Islet of Langerhans (tissue), 1 donor: Measurements from ENCODE around the gene SERAC1.
"Not testable (repeated sequence)": the region's sequence is repeated elsewhere in the genome, so short reads cannot be mapped to it uniquely, and the experiment has no call there.

Experiments used
- FAIRE-seq: peaks from one replicate; lab custom pipeline; 2011; peaks lifted over from hg19 to GRCh38; lab: Jason Lieb, UNC

The SERAC1 gene

DNA sequence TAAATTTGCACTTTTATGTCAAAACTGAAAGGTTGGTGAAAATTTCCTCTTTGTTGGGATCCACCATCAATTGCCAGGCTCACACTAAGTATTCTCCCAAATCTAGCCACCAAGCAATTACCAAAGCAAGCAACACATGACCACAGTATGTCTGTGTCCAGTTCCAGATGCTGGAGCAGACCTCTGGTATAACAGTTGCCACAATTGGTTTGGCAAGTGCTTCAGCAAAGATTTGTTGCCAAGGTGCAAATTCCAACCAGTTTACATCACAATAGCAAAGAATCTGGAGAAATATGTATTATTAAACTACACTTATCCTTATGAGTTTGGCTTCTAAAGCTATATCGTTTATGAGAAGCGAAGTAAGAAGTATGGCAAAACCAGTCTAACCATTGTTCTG is 6.5 kb upstream of the SERAC1 start:
- FAIRE-seq: no peak

DNA sequence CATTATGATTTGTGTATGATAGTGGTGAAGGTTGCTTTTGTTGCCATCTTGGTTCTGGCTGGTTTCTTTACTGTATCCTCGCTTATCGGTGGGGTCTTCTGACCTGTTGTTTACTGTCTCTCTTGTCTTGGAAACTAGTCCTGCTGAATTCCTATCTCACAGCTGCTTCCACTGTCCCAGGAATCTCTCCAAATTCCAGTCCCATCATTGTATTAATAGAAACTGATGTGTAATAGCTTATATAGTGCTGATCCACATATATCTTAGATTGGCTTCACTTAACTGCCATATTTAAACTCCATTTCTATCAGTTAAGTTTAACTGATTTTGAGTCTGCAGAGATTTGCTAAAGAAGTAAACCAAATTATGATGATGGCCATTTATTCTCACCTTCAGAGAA is 6.0 kb upstream of the SERAC1 start:
- no peak for FAIRE-seq

DNA sequence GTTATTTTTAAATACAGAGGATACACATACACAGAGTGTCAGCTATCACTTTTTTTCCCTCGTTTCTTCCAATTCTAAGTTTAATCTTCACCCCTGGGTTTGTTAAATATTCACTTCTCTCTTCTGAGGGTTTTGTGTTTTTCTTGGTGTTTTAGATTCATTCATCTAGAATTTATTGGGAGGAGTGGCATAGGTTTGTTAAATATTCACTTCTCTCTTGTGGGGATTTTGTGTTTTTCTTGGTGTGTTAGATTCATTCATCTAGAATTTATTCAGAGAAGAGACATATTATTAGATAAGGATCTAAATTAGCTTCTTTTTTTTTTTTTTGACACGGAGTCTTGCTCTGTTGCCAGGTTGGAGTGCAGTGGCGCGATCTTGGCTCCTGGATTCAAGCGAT is 3.9 kb upstream of the SERAC1 start:
- no peak for FAIRE-seq

DNA sequence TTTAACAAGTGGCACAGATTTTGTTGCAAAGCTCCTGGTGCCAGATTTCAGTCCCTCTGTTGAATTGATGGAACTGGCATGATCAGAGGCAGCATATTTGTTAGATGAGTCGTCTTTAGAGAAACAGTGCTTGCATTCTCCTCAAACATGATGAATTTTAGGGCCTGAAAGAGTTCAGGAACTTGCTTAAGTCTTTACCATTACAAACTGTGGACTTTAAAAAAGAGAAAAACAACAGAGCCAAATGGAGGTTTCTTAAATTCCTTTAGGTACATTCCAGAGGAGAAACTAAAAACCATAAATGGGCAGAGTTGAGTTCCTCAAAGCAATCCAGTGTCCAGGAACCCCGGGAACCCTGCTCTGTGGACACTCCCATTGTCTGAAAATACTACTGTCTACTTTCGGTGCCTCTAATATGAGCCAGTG is 2.6 kb upstream of the SERAC1 start:
- no peak for FAIRE-seq

DNA sequence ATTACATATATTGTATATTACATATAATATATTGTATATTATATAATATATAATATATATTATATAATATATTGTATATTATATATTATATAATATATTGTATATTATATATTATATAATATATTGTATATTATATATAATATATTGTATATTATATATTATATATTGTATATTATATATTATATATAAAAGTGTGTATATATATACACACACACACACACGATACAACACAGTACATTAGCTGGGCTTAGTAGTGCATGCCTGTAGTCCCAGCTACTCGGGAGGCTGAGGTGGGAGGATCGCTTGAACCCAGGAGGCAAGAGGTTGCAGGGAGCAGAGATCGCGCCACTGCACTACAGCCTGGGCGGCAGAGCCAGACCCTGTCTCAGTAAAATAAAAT is 1.6 kb upstream of the SERAC1 start:
- not testable (repeated sequence) for FAIRE-seq

DNA sequence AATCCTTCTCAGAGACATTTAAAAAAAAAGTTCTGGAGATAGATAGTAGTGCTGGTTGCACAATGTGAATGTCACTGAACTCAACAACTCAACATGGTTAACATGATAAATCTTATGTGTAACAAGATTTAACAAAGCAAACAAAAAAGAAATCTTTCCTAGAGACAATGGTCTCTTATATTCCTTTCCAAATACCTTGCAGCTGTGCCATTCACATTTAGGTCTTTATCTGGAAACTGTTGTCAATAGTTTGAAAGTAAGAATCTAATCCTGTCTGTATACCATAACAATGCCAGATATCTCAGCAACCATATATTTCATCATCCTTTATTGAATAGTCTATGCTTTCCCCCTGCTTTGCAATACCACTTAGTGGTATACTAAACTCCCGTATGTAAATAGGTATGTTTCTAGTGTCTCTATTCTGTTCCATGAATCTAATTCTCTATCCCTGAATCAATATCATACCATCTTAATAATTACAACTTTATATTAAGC is 2.1 kb downstream of the SERAC1 start:
- no peak for FAIRE-seq

DNA sequence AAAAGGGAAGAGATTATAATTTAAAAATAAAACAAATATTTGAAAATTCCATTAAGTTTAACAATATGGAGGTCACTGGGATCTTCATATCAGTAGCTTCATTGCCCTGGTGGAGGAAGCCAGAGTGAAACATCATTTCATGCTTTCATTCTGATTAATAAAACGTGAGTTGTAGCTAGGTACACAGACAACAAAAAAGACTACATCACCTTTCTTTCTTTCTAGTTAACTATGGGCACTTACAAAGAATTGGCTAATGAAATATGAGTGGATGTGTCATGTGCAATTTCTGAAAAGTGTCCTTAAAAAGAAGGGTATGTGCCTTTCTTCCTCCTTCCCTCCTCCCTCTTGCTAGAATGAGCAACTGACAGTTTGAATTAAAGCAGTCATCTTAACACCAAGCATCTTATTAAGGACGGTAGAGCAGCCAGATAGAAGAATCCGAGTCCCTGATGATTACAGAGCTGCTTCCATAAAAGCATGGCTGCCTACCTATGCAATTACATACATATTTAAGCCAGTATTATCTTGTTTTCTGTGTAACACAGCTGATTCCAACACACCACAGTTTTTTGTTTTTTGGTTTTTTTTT is 3.4 kb downstream of the SERAC1 start:
- no peak for FAIRE-seq

DNA sequence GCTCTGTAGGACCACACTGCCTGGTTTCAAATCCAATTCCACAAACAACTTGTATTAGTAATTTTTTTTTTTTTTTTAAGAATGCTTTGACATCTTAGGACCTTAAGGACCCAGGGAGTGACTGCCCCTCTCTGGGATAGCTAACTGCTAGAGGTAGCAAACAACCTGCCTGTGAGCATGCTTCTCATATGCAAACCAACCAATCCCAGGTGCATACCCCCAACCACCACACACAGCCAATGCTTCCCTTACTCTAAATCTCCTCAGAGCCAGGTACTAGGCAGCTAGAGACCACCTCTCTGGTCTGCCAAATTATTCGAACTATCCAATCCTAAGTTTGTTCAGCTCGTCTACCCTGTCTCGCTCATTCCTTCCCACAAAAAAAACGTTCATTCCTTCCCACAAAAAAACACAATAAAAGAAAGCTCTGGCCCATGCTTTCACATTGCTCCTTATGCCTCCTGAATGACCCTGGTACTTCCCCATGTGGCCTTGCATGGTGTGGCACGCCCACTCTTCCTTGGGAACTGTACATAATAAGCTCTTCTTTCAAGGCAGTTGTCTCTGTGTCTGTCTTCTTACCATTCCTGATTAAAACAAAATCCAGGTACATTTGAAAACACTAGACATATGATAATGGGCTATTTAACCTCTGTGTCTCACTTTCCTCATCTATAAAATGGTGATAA is 6.4 kb downstream of the SERAC1 start:
- FAIRE-seq: no peak

DNA sequence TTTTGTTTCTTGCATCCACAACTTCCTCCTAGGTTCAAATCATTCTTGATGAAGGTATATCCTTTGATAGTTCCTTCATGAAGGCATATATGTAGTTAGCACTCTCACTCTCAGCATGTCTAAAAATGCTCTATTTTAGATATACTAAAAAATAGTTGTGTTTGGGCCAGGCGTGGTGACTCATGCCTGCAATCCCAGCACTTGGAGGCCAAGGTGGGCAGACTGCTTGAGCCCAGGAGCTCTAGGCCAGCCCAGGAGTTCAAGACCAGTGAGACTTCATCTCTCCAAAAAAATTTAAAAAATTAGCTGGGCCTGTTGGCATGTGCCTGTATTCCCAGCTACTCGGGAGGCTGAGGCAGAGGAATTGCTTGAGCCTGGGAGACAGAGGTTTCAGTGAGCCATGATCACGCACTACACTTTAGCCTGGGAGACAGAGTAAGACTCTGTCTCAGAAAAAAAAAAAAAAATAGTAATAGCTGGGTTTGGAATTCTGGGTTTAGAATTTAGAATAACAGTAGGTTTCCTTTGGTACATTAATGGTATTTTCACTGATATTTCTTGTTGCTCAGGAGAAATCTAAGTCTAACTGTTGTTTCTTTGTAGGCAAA is 7.0 kb downstream of the SERAC1 start:
- FAIRE-seq: no peak

DNA sequence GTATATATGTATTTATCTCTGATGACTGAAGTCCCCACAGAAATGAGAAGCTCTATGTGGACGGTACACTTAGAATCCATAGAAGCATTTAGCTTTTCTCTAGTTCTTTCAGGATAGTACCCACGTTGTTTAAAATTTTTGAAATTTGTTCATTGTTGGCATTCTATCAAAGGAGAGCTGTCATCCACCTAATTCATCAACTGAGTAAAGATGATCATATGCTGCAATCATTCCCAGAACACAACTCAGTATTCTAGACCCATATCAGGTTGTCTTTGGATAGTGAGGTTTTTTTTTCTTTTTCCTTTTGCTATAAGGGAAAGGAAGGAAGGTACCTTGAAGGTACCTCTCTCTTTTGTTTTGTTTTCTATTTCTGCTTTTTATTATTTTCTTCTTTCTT is 9.3 kb downstream of the SERAC1 start:
- no peak for FAIRE-seq

DNA sequence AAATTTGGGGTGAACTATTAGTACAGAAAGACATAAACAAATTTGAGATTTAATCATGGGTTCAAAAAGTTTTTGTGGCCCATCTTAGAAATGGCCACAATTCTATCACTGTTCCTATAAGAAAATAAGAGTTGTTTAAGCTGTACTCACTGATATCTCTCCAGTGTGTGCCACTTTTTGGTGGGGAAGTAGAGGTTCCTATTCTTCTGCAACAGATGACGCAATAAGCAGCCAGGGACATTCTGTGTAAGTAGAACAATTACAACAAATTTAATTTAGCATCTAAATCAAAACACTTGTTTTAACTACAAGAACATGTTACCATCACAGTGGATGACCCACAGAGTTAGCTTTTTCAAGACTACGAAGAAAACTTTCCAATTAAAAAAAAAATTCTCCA is 9.9 kb downstream of the SERAC1 start:
- FAIRE-seq: no peak

DNA sequence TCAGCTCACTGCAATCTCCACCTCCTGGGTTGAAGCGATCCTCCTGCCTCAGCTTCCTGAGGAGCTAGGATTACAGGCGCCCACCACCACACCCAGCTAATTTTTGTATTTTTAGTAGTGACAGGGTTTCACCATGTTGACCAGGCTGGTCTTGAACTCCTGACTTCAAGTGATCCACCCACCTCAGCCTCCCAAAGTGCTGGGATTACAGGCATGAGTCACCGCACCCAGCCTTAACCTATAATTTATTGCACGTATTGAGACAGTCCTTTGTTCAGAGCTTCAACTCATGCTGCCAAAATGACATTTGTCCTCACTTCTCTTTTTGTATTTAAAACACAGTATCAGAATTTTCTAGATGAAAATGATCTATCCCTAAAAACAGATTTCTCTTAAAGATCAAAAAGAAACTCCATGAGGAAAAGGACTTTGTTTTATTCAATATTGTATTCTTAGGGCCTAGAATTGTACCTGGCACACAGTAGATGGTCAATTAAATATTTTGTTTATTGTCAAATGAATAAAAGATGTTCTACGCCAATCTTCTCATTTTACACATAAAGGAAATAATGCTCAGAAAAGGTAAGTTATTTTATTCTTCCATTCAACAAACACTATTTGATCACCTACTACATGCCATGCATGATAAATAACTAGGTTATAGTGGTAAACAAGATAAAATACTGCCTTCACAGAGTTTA is 10.8 kb downstream of the SERAC1 start:
- FAIRE-seq: no peak

DNA sequence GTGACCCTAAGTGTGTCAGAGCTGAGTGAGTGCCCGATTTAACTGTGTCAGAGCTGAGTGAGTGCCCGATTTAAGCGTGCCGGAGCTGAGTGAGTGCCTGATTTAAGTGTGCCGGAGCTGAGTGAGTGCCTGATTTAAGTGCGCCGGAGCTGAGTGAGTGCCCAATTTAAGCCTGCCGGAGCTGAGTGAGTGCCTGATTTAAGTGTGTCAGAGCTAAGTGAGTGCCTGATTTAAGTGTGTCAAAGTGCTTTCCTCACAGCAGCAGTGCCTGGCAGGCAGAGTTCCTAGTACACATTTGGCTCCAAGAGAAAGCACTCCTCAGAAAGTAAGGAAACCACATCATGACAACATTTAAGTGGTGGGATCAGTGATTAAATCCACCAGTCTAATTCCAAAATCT is 13.2 kb downstream of the SERAC1 start:
- no peak for FAIRE-seq

DNA sequence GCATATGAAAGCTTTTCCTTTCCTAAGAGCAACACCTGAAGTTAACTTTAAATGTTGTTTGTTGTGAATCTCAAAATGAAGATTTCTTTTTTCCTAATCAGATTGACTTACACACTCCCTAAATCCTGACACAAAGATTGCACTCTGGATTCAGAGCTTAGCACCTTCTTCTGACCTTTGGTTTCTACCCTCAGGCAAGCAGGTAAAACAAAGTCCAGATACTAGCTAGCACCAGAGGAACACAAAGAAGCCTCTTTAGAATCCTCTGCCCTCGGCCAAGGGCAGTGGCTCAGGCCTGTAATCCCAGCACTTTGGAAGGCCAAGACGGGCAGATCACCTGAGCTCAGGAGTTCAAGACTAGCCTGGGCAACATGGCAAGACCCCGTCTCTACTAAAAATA is 14.5 kb downstream of the SERAC1 start:
- FAIRE-seq: no peak

DNA sequence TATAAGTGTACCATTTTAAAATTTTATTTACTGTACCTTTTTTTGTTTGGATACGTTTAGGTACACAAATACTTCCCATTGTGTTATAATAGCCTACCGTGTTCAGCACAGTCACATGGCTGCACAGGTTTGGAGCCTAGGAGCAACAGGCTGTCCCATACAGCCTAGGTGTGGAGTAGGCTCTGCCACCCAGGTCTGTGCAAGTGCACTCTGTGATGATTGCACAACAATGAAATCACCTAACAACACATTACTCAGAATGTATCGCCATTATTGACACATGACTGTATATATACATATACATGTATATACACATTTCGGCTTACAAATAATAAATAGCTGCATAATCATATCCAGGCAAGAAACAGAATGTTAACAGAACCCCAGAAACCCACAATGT is 15.4 kb downstream of the SERAC1 start:
- no peak for FAIRE-seq

DNA sequence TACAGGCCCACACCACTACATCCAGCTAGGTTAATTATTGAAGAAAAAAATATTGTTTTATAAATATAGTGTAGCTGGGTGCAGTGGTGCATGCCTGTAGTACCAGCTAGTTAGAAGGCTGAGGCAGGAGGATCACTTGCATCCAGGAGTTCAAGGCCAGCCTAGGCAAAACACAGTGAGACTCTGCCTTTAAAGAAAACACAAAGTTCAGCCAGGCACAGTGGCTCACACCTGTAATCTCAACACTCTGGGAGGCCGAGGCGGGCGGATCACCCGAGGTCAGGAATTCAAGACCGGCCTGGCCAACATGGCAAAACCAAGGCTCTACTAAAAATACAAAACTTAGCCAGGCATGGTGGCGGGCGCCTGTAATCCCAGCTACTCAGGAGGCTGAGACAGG is 16.0 kb downstream of the SERAC1 start:
- FAIRE-seq: not testable (repeated sequence)

DNA sequence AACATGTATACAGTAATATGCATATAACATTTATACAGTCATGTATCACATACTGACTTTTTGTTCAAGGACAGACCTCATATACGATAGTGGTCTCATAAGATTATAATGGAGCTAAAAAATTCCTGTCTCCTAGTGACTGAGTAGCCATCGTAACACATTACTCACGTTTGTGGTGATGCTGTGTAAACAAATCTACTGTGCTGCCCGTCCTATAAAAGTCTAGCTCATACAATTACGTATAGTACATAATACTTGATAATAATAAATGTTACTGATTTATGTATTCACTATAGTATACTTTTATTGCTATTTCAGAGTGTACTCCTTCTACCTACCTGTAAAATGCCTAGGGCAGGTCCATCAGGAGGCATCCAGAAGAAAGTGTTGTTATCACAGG is 17.4 kb downstream of the SERAC1 start:
- FAIRE-seq: peak; percentile 58

DNA sequence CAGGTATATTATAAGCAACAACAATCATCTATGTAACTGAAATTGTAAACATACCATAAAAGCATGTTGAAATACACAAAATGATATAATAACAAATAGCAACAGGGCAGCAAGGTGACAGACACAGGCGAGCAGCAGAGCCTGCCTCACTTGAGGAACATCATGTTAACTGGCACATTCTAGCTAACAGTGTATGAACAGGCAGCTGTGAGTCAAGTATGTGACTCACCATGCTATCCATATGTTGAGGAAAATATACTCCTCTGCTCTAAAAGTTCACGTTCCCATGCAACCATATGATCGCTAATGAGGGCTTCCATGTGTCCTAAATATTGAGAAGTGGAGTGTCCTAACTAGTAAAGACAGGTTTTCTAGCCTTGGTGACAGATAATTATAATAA is 18.4 kb downstream of the SERAC1 start:
- FAIRE-seq: no peak

DNA sequence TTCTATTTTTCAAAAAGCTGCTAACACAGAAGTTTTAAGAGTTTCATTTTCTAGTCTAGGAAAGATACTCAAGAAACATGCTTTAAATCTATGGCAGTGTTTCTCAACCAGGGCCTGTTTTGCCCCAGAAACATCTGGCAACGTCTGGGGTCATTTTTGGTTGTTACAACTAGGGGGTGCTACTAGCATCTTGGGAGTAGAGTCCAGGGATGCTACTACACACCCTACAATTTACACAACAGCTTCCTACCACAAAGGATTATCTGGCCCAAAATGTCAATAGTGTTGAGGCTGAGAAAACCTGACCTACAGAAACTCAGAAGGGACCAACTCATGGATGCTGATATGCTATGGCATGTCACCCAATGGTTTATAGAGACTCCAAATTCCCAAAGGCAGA is 24.4 kb downstream of the SERAC1 start:
- FAIRE-seq: no peak

DNA sequence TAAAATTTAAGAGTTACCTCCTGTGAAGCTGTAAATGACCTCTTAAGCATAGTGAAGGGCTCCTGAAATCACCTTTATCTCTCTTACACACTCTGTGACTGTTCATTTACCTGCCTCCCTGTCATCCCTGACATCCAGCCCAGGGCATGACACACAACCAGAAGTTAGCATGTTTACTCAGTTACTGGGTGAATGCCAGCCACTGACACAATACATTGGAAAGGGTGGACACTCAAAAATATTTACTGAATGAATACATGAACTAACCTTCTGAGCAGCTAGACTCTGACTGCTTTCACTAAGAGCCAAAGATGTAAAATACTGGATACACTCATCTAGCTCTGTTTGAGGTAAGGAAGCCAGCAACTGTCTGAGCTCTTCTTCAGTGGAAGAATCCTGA is 25.3 kb downstream of the SERAC1 start:
- peak; percentile 84 for FAIRE-seq

DNA sequence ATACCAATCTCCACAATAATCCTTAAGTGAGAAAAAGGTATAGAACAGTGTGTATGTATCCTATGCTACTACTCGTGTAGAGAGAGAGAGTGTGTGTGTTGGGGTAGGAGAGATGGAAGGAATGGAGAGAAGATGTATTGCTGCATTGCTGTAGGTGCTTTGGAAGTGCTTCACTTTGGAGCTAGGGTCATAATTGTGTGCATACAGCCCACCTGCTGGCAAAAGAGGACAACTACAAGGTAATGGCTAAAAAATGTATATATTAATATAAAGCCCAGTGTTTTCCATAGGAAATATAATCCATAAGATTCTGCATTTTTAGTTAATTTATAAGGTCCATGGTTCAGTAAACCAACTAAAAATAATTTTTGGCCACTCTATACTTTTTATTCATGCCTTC is 36.1 kb downstream of the SERAC1 start:
- no peak for FAIRE-seq

DNA sequence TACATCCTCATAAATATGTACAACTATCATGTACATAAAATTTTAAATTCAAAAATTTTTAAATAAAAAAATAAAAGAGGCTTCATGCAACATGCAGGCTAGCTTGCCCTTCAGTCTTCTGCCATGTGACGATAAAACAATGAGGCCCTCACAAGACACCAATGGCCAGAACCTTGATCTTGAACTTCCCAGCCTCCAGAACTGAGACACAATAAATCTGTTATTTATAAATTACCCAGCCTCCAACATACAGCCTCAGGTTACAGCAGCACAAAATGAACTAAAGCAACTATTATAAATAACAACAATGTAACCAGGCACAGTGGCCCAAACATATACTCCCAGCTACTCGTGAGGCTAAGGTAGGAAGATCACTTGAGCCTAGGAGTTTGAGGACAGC is 42.8 kb downstream of the SERAC1 start:
- no peak for FAIRE-seq

DNA sequence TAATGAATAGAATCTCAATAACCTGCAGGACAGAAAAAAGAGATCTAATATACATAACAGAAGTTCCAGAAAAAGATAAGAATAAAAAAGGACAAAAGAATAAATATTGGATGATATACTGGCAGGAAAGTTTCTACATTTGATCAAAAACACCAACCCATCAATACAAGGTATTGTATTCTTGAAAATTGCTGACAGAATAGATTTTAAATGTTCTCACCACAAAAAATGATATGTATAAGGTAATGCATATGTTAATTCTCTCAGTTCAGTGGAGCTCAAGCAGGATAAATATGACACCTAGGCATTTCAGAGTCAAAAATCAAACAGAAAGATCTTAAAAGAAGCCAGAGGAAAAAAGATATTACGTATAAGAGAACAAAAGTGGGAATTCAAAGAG is 43.8 kb downstream of the SERAC1 start:
- FAIRE-seq: no peak
